Stimulated activated CD8-positive, alpha-beta memory T cell treated with anti-CD3 and anti-CD28 coated beads, Interleukin-7, amount 100 ng/mL, for 1 hour (primary cell): ENCODE data around the gene GBE1.
"Not testable (repeated sequence)": the region's sequence is repeated elsewhere in the genome, so short reads cannot be mapped to it uniquely, and the experiment has no call there.

Experiments
- DNase-seq, 2 donors: peaks; one replicate each; pipeline ENCODE4 v3.0.0-alpha.2; 2020; ENCODE audit warnings: low read depth in 2 of 2

Gene GBE1

DNA sequence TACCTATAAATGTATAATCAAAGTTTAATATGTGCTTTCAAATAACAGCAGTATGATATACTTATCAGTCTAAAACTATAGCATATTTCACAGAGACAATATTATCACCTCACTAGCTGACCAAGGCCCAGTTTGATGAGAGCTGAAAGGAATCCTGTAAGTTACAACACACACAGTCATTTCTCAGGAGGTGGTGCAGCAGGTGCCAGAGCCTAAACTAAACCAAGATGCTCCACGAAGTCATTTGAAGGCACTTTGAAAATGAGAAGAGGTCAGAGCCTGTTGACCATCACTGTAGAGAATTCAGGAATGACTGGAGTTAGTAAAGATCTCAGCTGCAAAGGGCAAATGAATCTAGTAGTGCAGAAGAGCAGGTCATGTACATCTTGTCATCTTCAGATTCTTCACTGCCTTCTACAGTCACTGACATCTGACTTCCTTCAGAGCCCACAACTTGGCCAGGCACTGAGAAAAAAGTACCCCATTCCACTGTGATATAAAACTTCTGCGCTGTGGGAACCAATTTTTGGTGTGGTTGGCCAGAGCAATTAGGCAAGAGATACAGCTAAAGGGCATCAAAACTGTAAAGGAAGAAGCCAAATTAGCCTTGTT is 7.9 kb downstream of the GBE1 start:
- no peak for DNase-seq

DNA sequence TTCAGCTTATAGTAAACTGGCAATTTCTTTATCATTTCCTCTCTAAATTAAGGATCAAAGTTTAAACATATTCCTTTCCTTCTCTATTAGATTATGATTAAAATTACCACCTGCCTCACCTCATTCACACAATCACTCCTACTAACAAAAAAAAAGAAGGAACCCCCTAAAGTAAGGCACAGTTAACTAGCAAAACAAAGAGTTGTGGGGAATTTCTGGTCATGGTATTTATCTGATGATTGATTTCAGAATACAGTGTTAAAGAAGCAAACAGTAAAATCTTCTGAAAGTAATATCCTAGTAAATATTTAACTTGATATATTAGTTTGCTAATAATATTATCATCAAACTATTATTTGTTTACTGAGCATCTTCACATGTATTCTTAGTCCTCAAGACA is 8.8 kb downstream of the GBE1 start:
- no peak for DNase-seq

DNA sequence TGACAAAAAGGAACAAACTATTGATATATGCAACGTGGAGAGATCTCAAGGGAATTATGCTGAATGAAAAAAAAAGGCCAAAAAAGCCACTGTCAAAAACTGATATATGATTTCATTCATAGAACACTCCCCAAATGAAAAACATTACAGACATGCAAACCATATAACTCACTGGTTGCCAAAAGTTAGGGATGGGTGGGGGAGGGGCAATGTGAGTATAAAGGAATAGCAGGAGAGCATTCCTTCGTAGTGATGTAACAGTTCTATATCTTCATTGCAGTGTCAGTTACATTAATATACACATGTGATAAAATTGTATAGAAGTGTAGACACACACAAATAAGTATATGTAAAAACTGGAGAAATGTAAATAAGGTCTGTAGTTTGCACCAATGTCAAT is 12.2 kb downstream of the GBE1 start:
- DNase-seq = no peak

DNA sequence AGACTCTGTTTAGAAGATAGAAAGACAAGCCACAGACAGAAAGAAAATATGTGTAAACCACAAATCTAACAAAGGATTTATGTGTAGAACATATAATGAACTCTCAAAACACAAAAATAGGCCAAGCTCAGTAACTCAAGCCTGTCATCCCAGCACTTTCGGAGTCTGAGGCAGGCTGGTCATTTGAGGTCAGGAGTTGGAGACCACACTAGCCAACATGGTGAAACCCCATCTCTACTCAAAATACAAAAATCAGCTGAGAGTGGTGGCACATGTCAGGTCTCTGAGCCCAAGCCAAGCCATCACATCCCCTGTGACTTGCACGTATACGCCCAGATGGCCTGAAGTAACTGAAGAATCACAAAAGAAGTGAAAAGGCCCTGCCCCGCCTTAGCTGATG is 14.2 kb downstream of the GBE1 start:
- DNase-seq = not testable (repeated sequence)

DNA sequence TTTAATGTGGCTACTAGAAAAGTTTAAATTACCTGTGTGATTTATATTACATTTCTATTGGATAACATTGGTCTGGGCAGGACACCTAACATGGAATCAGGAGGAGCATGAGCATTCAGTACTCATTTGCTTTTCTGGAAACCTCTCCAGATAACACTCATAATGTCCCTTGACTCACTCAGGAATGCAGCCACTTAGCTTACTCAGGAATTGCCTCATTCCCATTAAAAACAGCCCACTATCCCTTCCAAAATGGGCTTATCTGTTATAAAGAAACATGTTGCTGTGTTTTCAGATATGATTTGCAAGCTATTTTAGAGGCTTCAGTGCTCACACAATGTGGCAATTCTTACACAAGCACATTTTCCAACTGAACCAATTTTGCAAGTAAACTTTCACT is 17.1 kb downstream of the GBE1 start:
- no peak for DNase-seq

DNA sequence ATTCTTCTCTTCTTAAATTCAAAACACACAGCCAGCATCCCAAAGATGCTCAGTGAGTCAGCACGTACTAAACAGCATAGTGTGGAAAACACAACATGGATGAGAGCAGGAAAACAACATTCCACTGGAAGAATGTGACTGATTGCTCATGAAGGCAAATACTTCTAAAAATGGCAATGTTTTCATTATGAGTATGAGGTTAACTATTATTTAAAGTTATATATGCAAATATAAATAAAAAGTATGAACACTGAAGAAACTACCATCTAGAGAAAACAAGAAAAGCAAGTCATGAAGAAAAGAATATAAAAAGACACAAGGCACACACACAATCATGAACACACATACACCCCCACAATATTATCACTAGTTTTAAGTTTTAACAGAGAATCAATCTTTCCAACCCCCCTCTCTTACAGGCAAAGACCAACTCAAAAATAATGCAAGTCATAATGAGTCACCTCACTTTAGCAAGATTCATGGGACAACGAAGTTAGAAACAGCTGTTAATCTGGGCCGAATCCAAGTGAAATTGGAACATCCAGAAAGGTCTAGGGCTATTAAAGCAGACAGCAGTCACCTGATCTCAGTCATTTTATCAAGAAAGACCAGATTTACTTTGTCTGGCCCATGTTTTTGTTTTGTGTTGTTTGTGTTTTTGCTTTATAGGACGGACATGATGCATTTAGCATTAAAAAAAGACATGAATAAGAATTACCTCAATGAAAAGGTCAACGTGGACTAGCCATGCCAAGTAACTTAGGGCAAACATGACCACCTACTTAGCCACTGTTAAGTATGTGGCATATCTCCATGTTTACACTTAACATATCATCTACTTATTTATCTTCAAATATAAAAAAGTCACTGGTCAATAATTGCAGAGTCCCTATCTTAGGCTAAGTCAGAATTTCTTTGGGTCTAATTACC is 18.1 kb downstream of the GBE1 start:
- no peak for DNase-seq

DNA sequence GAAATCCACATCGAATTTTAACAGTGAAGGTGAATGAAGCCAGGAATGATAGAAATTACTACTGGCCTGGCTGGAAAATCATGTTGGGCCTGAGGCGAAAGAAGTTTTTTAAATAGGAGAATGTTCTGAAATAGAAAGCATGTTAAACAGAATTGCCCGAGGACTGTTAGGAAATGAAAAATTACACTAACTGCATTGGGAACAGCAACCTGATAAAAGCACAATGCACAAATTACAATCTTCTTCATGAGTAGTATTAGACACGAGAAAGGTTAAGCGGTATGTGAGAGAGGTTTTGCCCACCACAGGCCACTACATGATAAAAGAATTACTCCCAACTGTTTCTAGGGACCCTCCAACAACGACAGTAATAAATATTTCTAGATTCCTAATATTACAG is 18.9 kb downstream of the GBE1 start:
- no peak for DNase-seq

DNA sequence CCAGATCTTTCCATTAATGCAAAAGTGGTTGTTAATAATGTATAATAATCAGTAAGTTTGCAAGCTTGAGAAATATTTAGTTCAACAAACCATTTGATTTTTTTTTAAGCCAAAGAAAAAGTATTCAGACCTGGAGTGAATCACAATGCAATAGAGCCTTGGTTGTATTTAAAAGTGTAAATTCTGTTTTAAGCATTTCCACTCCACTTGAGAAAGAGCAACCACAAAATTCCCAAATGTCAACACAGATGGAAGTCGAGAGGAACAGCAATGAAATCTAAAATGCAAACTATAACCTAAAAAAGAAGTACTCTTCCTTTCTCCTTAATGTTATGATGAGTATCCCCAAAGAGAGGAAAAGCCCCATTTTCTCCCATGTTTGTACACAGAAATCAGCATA is 20.2 kb downstream of the GBE1 start:
- no peak for DNase-seq

DNA sequence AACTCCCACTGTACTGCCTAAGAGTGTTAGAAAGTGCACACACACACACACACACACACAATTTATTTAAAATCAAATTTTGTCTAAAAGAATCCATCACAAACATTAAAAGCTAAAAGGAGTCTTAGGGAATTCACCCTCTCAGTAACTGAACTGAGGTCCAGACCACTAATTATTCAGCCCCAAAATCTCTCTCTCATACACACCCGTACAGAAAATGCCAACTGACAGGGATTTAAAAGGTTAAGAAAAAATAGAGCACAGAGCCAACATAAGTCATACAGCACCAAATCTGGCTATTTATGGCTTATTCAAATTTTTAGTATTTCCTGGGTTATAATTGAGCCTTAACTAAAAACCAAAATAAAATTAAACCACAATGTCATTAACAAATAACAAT is 20.7 kb downstream of the GBE1 start:
- no peak for DNase-seq

DNA sequence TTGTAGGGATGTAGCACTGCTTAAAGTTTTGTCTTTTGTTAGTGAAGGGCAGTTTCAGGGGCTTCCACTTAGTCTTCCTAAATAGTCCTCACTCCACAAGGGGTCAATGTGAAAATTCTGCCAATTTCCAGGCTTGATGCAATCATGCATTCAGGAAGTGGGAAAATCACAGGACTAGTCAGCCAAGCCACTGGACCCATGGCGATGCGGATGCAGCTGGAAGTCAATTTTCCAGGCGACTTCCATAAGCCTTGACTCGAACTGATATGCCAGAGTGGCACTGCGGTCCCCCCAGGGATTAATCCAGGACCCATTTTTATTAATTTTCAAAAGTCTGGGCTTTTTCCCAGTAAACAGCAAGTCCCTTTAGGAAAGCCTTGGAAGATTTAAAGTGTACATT is 26.1 kb downstream of the GBE1 start:
- DNase-seq = no peak

DNA sequence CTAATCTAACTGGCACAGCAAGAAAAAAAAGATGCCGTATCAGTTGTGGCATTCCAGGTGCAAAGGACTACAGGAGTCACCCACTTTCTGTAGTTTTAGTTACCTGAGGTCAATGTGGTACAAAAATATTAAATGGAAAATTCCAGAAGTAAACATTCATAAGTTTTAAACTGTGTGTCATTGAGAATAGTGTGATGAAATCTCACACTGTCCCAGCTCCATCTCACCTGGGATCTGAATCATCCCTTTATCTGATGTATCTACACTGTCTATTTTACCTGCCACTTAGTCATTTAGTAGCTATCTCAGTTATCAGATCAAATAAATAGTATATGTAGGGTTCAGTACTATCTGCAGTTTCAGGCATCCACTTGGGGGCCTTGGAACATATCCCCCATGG is 26.7 kb downstream of the GBE1 start:
- DNase-seq = no peak

DNA sequence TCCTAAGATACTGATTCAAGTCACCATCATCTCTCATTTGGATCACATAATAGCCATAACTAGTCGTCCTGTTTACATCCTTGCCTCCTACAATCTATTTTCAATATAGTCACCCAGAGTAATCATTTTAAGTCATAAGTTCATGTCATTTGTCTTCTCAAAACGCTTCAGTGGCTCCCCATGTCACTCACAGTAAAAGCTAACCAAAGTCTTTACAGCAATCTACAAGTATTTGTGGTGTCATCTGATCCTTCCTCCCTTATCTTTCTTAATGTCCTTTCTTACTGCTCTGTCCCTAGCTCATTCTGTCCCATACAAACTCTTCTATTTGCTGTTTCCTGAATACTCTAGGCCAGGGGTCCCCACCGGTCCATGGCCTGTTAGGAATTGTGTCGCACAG is 28.8 kb downstream of the GBE1 start:
- DNase-seq = no peak

DNA sequence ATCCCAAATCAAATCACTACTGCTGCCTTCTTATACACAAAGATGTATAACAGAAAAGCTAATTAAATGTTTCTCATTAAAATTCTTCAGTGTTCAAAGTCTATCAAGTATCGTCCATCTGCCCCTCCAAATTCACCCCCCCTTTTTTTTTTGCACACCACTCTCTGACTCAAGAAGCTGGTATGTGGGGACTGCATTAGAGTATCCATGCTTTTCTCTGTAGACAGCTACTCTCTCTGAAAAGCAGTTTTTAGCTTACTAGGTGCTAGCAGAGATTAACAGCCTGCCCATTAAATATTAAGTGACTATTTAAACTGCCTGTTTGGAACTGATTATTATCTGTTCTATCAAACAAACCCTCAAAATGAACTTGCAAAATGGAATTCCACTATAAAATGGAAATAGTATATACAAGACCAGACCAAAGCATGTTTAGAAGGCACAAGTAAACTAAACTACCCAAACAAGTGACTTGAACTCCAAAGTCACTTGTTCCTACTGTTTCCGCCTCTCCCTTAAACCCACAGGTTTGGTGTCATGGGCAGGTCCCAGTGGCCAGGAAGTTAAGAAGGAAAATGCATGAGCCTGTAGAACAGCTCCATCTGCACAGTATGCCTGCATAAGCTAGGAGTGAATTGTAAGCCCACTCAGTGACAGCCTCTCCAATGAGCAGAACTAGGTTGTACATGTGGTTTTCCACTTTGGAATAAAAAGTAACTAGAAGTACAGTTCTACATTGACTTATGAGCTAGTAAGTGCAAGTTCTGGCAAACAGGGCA is 32.5 kb downstream of the GBE1 start:
- DNase-seq = no peak

DNA sequence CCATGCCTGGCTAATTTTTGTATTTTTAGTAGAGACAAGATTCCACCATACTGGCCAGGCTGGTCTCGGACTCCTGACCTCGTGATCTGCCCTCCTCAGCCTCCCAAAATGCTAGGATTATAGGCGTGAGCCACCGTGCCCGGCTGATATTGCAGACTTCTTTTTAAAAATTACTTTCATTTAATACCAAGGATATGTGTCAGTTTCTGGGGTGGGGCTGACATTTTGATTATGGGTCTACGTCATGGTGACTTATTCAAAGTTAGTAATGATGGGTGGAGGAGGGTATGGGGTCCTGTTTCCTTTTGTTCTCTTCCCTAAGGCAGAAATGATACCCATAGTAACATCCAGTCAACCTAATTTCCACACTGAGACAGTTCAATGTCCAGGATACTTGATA is 34.7 kb downstream of the GBE1 start:
- DNase-seq = no peak

DNA sequence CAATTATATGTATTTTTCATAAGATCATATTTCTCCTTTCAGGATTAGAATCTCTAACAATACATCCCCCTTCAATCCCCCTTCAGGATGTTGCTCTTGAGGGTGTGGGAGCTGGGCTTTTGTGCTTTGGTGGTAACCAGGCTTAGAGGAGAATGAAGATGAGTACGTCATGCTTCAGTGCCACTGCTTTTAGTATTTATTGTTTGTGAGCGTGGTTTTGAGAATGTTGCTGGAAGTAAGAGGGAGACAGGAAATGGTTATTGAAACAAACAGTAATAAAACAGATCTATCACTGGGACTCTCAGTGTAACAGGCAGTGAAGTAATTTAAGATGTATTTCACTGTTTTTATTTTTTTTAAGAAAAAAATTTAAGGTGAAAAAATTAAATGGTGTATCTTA is 35.3 kb downstream of the GBE1 start:
- DNase-seq = no peak

DNA sequence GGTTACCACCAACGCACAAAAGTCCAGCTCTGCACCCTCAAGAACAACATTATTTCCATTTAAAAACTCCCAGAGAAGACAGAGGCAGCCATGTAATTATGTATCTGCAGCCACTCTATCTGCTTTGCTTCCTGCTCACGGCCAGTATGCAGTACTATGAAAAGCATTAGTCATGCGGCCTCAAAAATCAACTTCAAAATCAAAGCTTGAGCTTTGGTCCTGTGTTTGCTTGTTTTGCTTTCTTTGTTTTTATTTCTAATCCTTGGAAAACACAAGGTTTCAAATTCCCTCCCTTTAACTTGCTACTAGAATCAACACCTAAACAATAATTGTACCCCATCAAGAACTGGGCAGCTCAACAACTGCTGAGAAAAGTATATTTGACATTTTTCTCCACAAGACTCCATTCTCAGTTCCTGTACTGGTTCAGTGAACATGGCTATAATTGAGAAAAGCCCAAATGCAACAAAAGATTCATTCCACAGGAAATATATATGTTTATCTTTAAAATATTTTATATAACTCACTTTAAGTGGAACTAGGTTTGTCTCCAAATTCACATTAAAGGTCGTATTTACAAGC is 37.6 kb downstream of the GBE1 start:
- DNase-seq = no peak

DNA sequence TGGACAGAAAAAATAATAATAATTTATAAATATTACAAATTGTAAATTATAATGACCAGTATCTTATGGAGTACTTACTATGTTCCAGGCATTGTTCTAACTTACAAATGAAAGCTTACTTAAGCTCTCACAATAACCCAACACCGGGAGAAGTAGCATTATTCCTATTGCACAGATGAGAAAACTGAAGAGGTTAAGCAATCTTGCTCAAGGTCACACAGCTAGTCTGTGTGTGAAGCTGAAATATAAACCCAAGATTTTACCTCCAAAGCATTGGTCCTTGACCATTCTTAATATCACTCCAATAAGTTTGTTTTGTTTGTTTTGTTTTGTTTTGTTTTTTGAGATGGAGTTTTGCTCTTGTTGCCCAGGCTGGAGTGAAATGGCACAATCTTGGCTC is 43.1 kb downstream of the GBE1 start:
- no peak for DNase-seq

DNA sequence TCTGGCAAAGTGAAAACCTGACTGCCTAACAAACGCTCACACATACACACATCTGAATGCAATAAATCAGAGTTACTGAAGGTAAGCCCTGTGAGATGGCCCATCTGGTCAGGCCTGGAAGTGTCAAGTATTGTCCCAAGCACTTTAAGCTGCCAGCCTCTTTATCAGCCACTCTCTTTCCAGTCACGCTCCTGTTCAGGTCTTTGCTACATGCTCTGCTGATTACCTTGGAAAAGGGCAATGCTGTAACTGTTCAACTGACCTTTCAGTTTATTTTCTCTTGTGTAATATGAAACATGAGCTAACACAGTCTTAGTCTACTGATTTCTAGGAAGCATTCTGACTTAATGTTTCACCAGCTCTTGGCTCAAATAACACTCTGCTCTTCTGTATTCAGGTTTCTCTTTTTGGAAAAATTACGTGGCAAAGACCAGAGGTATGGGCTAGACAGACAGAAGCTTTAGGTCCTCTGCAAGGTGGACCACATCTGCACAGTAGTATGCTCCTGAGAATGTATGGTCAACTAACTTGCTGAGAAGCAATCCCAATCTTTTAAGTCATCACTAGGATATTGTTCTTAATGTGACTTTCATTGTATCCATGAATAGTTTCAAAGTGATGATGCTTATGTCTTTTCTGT is 44.5 kb downstream of the GBE1 start:
- no peak for DNase-seq

DNA sequence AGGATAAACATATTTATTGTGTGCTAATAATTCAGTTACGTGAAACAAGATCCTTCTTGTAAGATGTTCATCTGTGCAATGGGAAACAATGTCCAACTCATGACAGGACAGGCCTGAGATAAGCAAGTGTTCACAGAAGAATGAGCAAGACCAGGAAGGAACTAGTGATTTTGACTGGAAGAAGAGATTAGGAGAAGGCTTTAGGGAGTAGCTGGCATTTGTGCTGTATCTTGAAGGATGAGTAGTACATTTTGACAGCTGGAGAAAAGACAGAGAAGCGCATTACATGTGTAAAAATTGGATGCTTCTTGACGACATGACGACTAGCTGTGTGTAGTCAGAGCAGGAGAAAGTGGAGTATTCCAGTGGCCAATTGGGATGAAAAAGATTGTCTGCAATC is 48.4 kb downstream of the GBE1 start:
- DNase-seq = no peak

DNA sequence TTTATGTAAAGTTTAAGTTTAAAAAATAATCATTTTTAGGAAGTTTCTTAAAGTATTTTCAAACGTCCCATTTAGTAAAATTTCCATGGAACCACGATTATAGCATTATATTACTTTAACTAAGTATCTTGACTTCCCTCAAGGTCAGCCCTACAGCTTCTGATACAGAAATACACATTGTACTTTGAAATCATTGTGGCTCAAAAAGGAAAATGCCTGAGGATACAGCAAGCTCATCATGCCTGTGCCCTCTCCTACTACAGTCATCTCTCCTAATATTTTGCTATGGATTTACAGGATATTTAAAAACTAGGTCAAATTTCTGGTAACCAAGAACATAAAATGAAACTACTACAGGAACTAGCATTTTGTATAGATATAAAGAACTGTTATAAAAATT is 51.8 kb downstream of the GBE1 start:
- DNase-seq = no peak

DNA sequence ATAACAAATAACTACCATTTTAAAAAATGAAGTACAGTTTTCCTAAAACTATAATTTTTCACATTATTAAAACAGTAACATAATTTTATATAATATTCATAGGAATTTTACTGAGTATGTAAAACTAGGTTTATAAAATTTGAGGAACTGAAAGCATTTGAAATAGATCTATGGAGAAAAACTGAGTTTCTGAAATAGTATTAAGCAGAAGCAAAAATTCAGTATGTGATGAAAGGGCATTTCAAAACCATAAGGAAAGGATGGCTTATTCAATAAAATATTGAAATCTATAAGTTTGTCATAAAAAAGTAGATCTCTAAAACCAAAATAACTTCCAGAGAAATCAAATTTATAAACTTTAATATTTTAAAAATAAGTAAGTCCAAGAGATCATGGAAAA is 53.4 kb downstream of the GBE1 start:
- DNase-seq = no peak

DNA sequence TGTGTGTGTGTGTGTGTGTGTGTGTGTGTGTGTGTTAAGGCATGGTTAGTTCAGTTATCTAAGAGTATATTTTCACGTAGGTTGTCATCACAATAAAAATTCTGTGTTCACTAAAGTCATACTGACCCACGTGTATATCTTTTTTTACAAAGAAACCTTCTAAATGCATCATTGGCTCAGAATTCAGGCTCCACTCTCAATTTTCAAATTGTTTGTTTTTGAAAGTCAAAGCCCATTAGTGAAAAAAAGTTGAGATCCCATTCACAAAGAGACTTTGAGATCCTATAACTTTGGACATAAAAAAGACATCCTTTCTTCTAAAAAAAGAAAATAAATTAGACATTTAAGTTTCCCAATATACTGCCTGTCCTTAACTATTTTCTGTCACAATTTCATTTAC is 59.3 kb downstream of the GBE1 start:
- no peak for DNase-seq
